WTC11 (cell line): ENCODE measurements around the gene PRND. TPM values are rescaled to one million over a fixed set of nuclear protein-coding genes. Genes with fewer than 3 reads are reported as not detected.

ENCODE experiments used
- ATAC-seq: fragments of 200-7000 bp; cut with Tn5 transposase; 2 replicates; pipeline ENCODE4 v1.10.0; 2021; ENCODE audit warnings: mild to moderate bottlenecking, moderate library complexity
- CTCF ChIA-PET: fragments of 300-600 bp; sonication (Branson Sonifier 250); formaldehyde crosslinking; loops from one replicate; lab custom pipeline; 2021; ENCODE audit warnings: antibody characterized with exemption; lab: Charles Lee
- POLR2A ChIA-PET: fragments of 350-600 bp; sonication (Branson Sonifier 250); formaldehyde crosslinking; loops from one replicate; lab custom pipeline; 2021; ENCODE audit warnings: antibody characterized with exemption; lab: Charles Lee
- DNase-seq: peaks from one replicate; pipeline ENCODE4 v3.0.0; 2021; ENCODE audit warnings: low spot score
- H3K27ac Mint-ChIP-seq: 2 replicates; pipeline ENCODE4 v1.8.0; 2021; ENCODE audit warnings: mixed read lengths
- H3K27me3 Mint-ChIP-seq: 2 replicates; pipeline ENCODE4 v1.8.0; 2021; ENCODE audit warnings: low read depth, mild to moderate bottlenecking, moderate library complexity, mixed read lengths
- H3K36me3 Mint-ChIP-seq: 2 replicates; pipeline ENCODE4 v1.8.0; 2021; ENCODE audit warnings: mixed read lengths
- H3K4me1 Mint-ChIP-seq: 2 replicates; pipeline ENCODE4 v1.8.0; 2022; ENCODE audit warnings: mixed read lengths
- H3K4me3 Mint-ChIP-seq: 2 replicates; pipeline ENCODE4 v1.8.0; 2021; ENCODE audit warnings: mild to moderate bottlenecking, moderate library complexity, mixed read lengths
- H3K9me3 Mint-ChIP-seq: 2 replicates; pipeline ENCODE4 v1.8.0; 2021; ENCODE audit warnings: mixed read lengths
- ATF2 ChIP-seq: sonication (generic); formaldehyde crosslinking; IDR thresholded peaks from 2 replicates; pipeline ENCODE4 v1.8.1; 2022; ENCODE audit warnings: low read depth, missing genetic modification reagents, borderline replicate concordance
- ATF3 ChIP-seq: sonication (generic); formaldehyde crosslinking; conservative IDR thresholded peaks from 2 replicates; pipeline ENCODE4 v1.8.1; 2022; ENCODE audit warnings: mild to moderate bottlenecking, missing genetic modification reagents
- FOXP1 ChIP-seq: sonication (generic); formaldehyde crosslinking; IDR thresholded peaks from 2 replicates; pipeline ENCODE4 v1.8.0; 2022; ENCODE audit warnings: missing genetic modification reagents, mild to moderate bottlenecking, moderate library complexity, borderline replicate concordance
- GABPB1 ChIP-seq: sonication (generic); formaldehyde crosslinking; IDR thresholded peaks from 2 replicates; pipeline ENCODE4 v1.8.1; 2023; ENCODE audit warnings: mild to moderate bottlenecking, missing genetic modification reagents
- JAZF1 ChIP-seq: fragments of 250-450 bp; sonication (Bioruptor Pico); IDR thresholded peaks from 2 replicates; pipeline ENCODE4 v1.9.0; 2021; ENCODE audit warnings: moderate library complexity, mild to moderate bottlenecking, inconsistent platforms
- JUN ChIP-seq: sonication (generic); formaldehyde crosslinking; IDR thresholded peaks from 2 replicates; pipeline ENCODE4 v1.8.0; 2023; ENCODE audit warnings: mild to moderate bottlenecking, missing genetic modification reagents
- KAT7 ChIP-seq: sonication (generic); formaldehyde crosslinking; IDR thresholded peaks from 2 replicates; pipeline ENCODE4 v1.8.1; 2023; ENCODE audit warnings: missing genetic modification reagents, mild to moderate bottlenecking, borderline replicate concordance
- NFE2L1 ChIP-seq: sonication (generic); formaldehyde crosslinking; IDR thresholded peaks from 2 replicates; pipeline ENCODE4 v1.8.1; 2023; ENCODE audit warnings: missing genetic modification reagents
- NFYB ChIP-seq: sonication (generic); formaldehyde crosslinking; conservative IDR thresholded peaks from 2 replicates; pipeline ENCODE4 v1.8.0; 2022; ENCODE audit warnings: low read depth, missing genetic modification reagents
- NR1H2 ChIP-seq: sonication (generic); formaldehyde crosslinking; IDR thresholded peaks from 2 replicates; pipeline ENCODE4 v1.9.0; 2021; ENCODE audit warnings: mild to moderate bottlenecking, moderate library complexity, missing genetic modification reagents
- STAT6 ChIP-seq: sonication (generic); formaldehyde crosslinking; conservative IDR thresholded peaks from 2 replicates; pipeline ENCODE4 v1.8.1; 2023; ENCODE audit warnings: mild to moderate bottlenecking, low read depth, missing genetic modification reagents, moderate library complexity
- TEAD1 ChIP-seq: sonication (generic); formaldehyde crosslinking; IDR thresholded peaks from 2 replicates; pipeline ENCODE4 v1.8.0; 2022; ENCODE audit warnings: mild to moderate bottlenecking, missing genetic modification reagents
- ZNF219 ChIP-seq: sonication (generic); formaldehyde crosslinking; IDR thresholded peaks from 2 replicates; pipeline ENCODE4 v1.8.0; 2023; ENCODE audit warnings: missing genetic modification reagents, mild to moderate bottlenecking, borderline replicate concordance
- total RNA-seq: library from RNA; stranded (reverse); gene quantifications from 3 replicates; pipeline ENCODE4 v1.2.3, GENCODE V29; 2021
- TF ChIP-seq, protein P1 (sequence below): sonication (generic); formaldehyde crosslinking; IDR thresholded peaks from 2 replicates; pipeline ENCODE4 v1.8.1; 2023; ENCODE audit warnings: mild to moderate bottlenecking, missing genetic modification reagents
- TF ChIP-seq, protein P2 (sequence below): sonication (generic); formaldehyde crosslinking; IDR thresholded peaks from 2 replicates; pipeline ENCODE4 v1.8.1; 2023; ENCODE audit warnings: mild to moderate bottlenecking, missing genetic modification reagents
- TF ChIP-seq, protein P3 (sequence below): sonication (generic); formaldehyde crosslinking; IDR thresholded peaks from 2 replicates; pipeline ENCODE4 v1.8.0; 2022; ENCODE audit warnings: missing genetic modification reagents

The PRND gene
- total RNA-seq, 1 experiment from 2014 or later = 0.04 TPM

- H3K27me3 Mint-ChIP-seq = no peaks in the 10 kb centered on the region; the same call in 1 of the 2 replicates
- ChIA-PET POLR2A (interaction anchor here (1.1 kb wide), 1 partner anchor 15 kb away, joined by 3 read pairs; no protein-coding TSS in a partner anchor), CTCF (interaction anchor here (0.6 kb wide), 2 partner anchors 325 to 358 kb away, joined by 3 to 4 read pairs; no protein-coding TSS in a partner anchor)
- TF ChIP-seq, protein P1, sequence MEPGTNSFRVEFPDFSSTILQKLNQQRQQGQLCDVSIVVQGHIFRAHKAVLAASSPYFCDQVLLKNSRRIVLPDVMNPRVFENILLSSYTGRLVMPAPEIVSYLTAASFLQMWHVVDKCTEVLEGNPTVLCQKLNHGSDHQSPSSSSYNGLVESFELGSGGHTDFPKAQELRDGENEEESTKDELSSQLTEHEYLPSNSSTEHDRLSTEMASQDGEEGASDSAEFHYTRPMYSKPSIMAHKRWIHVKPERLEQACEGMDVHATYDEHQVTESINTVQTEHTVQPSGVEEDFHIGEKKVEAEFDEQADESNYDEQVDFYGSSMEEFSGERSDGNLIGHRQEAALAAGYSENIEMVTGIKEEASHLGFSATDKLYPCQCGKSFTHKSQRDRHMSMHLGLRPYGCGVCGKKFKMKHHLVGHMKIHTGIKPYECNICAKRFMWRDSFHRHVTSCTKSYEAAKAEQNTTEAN (CRISPR knock-in tag) = no peak
- no peak for TF ChIP-seq TEAD1 (CRISPR knock-in tag)
- no peak for TF ChIP-seq JAZF1
- TF ChIP-seq ATF2 (CRISPR knock-in tag) = no peak
- TF ChIP-seq NFE2L1 = no peak
- TF ChIP-seq ATF3 (CRISPR knock-in tag) = no peak
- TF ChIP-seq KAT7 (CRISPR knock-in tag) = no peak
- TF ChIP-seq STAT6 = no peak
- TF ChIP-seq NR1H2 = no peak
- no peak for TF ChIP-seq JUN (CRISPR knock-in tag)
- no peak for TF ChIP-seq NFYB
- TF ChIP-seq, protein P2, sequence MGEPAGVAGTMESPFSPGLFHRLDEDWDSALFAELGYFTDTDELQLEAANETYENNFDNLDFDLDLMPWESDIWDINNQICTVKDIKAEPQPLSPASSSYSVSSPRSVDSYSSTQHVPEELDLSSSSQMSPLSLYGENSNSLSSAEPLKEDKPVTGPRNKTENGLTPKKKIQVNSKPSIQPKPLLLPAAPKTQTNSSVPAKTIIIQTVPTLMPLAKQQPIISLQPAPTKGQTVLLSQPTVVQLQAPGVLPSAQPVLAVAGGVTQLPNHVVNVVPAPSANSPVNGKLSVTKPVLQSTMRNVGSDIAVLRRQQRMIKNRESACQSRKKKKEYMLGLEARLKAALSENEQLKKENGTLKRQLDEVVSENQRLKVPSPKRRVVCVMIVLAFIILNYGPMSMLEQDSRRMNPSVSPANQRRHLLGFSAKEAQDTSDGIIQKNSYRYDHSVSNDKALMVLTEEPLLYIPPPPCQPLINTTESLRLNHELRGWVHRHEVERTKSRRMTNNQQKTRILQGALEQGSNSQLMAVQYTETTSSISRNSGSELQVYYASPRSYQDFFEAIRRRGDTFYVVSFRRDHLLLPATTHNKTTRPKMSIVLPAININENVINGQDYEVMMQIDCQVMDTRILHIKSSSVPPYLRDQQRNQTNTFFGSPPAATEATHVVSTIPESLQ = no peak
- TF ChIP-seq GABPB1 (CRISPR knock-in tag) = no peak
- TF ChIP-seq, protein P3, sequence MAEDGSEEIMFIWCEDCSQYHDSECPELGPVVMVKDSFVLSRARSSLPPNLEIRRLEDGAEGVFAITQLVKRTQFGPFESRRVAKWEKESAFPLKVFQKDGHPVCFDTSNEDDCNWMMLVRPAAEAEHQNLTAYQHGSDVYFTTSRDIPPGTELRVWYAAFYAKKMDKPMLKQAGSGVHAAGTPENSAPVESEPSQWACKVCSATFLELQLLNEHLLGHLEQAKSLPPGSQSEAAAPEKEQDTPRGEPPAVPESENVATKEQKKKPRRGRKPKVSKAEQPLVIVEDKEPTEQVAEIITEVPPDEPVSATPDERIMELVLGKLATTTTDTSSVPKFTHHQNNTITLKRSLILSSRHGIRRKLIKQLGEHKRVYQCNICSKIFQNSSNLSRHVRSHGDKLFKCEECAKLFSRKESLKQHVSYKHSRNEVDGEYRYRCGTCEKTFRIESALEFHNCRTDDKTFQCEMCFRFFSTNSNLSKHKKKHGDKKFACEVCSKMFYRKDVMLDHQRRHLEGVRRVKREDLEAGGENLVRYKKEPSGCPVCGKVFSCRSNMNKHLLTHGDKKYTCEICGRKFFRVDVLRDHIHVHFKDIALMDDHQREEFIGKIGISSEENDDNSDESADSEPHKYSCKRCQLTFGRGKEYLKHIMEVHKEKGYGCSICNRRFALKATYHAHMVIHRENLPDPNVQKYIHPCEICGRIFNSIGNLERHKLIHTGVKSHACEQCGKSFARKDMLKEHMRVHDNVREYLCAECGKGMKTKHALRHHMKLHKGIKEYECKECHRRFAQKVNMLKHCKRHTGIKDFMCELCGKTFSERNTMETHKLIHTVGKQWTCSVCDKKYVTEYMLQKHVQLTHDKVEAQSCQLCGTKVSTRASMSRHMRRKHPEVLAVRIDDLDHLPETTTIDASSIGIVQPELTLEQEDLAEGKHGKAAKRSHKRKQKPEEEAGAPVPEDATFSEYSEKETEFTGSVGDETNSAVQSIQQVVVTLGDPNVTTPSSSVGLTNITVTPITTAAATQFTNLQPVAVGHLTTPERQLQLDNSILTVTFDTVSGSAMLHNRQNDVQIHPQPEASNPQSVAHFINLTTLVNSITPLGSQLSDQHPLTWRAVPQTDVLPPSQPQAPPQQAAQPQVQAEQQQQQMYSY (CRISPR knock-in tag) = no peak
- no peak for TF ChIP-seq FOXP1
- TF ChIP-seq ZNF219 (CRISPR knock-in tag) = no peak
- no peak overlapping the region for H3K4me3 Mint-ChIP-seq
- no peaks in the 10 kb centered on the region for H3K9me3 Mint-ChIP-seq
- H3K4me1 Mint-ChIP-seq = peaks cover 47% of the 10 kb centered on the region
- no peak overlapping the region for H3K27ac Mint-ChIP-seq
- no peak for DNase-seq
- ATAC-seq = no peak
- H3K36me3 Mint-ChIP-seq = peaks cover 7% of the 10 kb centered on the region
These were observed 21.8 kb upstream of the PRND start for GRCh38 chr20:4699957-4700356.
